GM20431 (cell line): ENCODE data around the gene ELK1.

Experiments used
- in situ Hi-C: fragments of 300-500 bp; cut with MseI, MboI; formaldehyde crosslinking; loops from one replicate; pipeline ENCODE4 v1.15.0; 2020; ENCODE audit warnings: low sequenced_read_pairs; ENCODE audit not compliant: unreplicated experiment

Gene ELK1

GRCh38 chrX:47648376-47648775, 2.0 kb downstream of the ELK1 start:
- in situ Hi-C loops = no loop called here

GRCh38 chrX:47646636-47647035, 3.7 kb downstream of the ELK1 start:
- in situ Hi-C loops = no loop called here

GRCh38 chrX:47645530-47645929, 4.8 kb downstream of the ELK1 start:
- in situ Hi-C loops = no loop called here

- in situ Hi-C loops = no loop called here
Measured at GRCh38 chrX:47644557-47645091, 5.7 kb downstream of the ELK1 start.

GRCh38 chrX:47643926-47644325, 6.4 kb downstream of the ELK1 start:
- in situ Hi-C loops = no loop called here

- in situ Hi-C loops = no loop called here
Measured at GRCh38 chrX:47638816-47639215, 11.5 kb downstream of the ELK1 start.

- in situ Hi-C loops = no loop called here
Measured at GRCh38 chrX:47637546-47638195, 12.7 kb downstream of the ELK1 start.

- in situ Hi-C loops = no loop called here
Measured at GRCh38 chrX:47634871-47635575, 15.3 kb downstream of the ELK1 start.

- in situ Hi-C loops = no loop called here
Measured at GRCh38 chrX:47633689-47634590, 16.4 kb downstream of the ELK1 start.

- in situ Hi-C loops = no loop called here
Measured at GRCh38 chrX:47632666-47633065, 17.7 kb downstream of the ELK1 start.

- in situ Hi-C loops = no loop called here
Measured at GRCh38 chrX:47631676-47632075, 18.7 kb downstream of the ELK1 start.

- in situ Hi-C loops = no loop called here
Measured at GRCh38 chrX:47629419-47630200, 20.8 kb downstream of the ELK1 start, which contains the start of gene CFP. TSS of gene CFP (minus strand) at chrX:47629930. CDS start at chrX:47629844, 86 bp downstream.

- in situ Hi-C loops = no loop called here
Measured at GRCh38 chrX:47628982-47629381, 21.4 kb downstream of the ELK1 start.

- in situ Hi-C loops = no loop called here
Measured at GRCh38 chrX:47625365-47625764, 25.0 kb downstream of the ELK1 start.

- in situ Hi-C loops = no loop called here
Measured at GRCh38 chrX:47623540-47624027, 26.8 kb downstream of the ELK1 start.

GRCh38 chrX:47621851-47622250, 28.5 kb downstream of the ELK1 start:
- in situ Hi-C loops = no loop called here

- in situ Hi-C loops = no loop called here
Measured at GRCh38 chrX:47620303-47620685, 30.1 kb downstream of the ELK1 start.

GRCh38 chrX:47619486-47620302, 30.7 kb downstream of the ELK1 start, which contains the start of gene SYN1:
TSS of gene SYN1 (minus strand) at chrX:47619857. CDS start at chrX:47619728, 129 bp downstream.
- in situ Hi-C loops = no loop called here
